Endometrial microvascular endothelial cells (primary cell): ENCODE data around the gene DISC1. TPM values are rescaled to one million over a fixed set of nuclear protein-coding genes. Genes with fewer than 3 reads are reported as not detected.
"Not testable (repeated sequence)": the region's sequence is repeated elsewhere in the genome, so short reads cannot be mapped to it uniquely, and the experiment has no call there.

Source experiments
- in situ Hi-C: cut with HindIII; loops from 2 replicates; pipeline ENCODE4 v1.10.0; 2017; ENCODE audit warnings: low sequenced_read_pairs, low pct_unique_long_range_greater_than_20kb; ENCODE audit errors: inconsistent ontology term
- total RNA-seq: library from RNA; depleted of rRNA; stranded (reverse); fragments of >200 nt; gene quantifications from one replicate; pipeline ENCODE4 v1.2.3, GENCODE V29; 2015; ENCODE audit errors: inconsistent ontology term

Gene DISC1
- total RNA-seq, 1 donor from 2014 or later: 6.4 TPM

DNA sequence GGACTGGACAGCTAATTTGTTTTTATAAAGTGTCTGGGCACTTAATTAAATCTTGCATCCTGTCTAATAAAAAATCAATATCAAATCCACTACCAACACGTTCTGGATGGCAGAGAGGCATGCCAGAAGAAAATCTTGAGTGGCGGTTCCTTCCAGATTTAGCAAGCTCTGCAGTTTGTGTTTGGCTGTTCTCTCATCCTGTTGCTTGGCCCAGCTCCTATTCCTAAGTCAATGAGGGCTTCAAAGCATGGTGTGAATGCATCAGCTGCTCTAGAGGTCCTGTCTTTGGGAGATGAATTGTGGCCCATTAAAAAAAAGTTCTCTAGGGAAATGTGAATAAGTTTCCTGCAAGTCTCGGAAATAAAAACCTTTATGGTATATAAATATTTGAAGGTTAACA is 90.3 kb downstream of the DISC1 start:
- in situ Hi-C loops: no loop called here

DNA sequence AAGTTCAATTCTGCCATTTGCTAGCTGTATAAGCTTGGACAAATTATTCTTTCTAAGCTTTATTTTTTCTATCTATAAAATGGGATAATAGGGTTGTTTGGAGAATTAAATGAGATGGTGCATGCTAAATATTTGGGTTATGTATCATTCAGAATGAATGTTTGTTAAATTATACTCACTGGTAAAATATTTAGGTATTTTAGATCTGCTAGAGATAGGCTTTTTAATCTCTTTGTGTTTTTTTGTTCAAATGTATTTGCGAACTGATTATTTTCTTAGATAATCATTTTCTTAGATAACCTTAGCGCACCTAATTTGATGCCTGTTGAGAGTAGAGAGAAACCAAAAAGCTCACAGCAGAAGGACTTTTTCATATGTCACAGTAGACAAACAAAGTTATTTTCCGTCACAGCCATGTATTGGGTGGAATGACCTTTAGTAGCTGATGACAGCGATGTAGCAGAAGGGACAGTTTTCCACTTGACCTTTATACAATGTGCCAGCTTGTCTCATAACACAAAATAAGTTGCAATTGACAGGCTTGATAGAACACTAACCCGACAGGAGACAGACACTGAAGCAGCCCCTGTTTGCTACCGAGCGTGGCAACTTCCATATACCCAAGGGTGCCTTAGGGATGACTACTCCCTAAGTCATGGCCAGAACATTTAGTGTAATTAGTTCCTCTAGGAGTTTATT is 93.0 kb downstream of the DISC1 start:
- in situ Hi-C loops: no loop called here

DNA sequence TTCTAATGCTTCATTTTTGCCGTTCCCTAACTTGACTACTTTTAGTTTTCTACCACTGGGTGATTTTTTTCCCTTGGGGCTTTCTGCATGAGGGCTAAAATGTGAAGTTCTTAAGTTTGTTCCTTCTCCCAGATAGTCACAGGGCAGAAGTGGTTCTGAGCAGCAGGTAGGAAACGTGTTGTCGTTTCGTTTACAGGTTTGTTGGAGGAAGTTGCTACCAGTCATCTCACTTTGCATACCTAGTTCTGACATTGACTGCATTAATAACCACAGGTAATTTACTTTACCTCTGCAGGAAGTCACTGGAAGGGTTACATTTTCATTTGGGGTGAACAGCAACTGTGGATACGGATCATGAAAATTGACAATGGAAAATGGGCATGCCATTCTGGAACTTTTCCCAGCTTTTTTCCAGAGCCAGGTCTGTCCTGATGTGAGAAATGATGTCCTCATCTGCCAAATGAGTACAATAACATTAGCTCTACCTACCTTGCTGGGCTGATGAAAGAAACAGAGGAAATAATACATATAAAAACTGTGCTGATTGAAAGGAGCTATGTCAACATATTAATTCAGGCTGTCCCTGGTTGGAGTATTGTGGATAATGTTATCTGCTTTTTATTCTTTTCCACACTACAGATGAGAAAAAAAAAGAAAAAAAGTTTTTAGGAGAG is 94.2 kb downstream of the DISC1 start:
- in situ Hi-C loops: no loop called here

DNA sequence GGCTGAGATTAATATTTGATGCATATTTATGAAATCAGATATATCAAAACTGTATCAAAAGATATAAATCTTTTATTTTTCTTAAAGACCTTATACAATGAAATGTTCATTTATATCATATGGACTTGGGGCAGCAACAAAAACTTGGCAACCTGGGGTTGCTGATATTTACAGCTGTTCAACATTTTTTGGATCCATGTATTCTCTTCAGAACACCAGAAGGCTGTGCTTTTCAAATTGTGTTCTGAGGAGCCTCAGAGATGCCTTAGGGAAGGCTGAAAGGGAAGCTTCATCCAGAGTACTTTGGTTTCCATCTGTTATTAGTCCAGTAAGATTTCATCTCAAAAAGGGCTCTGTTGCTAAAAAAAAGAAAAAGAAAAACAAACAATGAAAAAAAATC is 94.8 kb downstream of the DISC1 start:
- in situ Hi-C loops: no loop called here

DNA sequence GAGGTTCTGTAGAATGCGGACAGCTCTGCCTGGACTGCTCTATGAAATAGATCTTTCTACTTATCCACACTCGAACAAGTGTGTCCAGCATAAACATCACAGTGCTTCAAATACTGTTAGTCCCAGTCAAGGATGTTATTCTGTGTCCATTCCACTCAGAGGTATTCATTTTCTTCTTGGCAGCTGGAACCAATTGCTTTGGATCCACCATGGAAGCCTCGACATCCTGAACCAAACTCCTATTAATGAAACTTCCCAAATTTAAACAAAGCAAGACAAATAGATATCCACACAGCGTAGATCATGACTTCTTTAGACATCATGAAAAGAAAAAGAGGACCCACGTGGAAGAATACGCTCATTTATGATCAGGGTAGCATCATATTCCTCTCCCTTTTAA is 95.8 kb downstream of the DISC1 start:
- in situ Hi-C loops: no loop called here

DNA sequence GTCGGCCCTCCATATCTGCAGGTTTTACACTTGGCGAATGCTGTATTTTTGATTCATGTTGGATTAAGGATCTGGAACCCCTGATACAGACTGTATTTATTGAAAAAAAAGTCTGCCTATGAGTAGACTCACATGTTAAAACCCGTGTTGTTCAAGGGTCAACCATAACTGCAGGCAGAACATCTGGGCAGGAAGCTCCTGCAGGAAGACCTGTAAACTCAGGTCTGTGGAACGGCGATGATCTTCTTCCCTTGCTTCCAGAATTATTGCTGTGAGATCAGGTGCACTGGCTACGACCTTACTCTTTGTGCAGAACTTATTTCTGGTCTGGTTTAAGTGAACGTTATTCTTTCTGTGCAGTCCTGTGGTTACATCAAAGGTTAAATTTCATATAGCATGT is 96.6 kb downstream of the DISC1 start:
- in situ Hi-C loops: no loop called here

DNA sequence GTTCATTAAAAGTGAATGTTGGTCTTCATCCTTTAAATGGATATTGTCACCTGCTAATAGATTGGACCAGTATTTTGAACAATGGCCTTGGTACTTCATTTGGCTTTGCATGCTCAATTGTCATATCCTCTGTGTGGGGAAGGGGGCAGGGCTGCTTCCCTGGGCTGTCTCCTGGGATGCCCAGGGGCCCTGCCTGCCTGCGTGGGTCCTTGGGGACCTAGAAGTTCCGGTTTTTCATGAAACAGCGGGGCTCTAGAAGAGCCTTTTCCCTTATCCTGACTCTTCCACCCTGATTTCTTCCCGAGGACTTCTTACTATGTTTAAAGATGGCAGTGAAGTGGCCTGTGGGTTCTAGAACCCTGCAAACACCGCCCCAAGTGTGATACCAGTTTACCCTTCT is 97.5 kb downstream of the DISC1 start:
- in situ Hi-C loops: no loop called here

DNA sequence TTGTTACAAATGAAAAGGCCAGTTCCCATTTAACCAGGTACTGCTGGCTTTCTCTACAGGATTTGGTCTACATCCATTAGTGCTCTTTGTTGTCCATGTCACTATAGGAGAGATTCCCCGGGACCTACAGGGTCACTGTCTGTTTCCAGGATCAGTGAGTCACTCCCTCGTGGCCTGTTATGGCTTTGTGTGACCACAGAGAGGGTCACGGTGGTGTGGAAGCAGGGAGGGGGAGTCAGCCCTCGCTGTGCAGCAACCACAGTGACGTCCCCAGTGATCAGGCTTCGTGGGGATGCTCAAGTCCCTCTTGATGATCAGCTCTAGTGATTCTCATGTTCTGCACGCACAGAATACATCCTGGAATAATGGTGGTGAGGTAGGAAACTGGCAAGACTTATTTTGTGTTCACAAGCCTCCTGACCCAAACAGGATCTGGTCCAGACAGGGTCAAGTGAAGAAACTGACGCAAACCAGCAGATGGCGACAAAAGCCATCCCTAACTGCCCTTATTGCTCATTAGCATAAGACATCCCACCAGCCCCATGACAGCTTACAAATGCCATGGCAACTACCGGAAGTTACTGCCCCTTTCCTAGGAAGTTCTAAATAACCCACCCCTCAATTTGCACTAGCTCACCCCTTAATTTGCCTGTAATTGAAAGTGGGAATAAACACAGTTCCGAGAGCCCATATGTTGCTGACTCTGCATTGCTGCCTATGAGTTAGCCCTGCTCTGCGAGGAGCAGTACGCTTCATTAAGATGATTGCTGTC is 98.5 kb downstream of the DISC1 start:
- in situ Hi-C loops: no loop called here

DNA sequence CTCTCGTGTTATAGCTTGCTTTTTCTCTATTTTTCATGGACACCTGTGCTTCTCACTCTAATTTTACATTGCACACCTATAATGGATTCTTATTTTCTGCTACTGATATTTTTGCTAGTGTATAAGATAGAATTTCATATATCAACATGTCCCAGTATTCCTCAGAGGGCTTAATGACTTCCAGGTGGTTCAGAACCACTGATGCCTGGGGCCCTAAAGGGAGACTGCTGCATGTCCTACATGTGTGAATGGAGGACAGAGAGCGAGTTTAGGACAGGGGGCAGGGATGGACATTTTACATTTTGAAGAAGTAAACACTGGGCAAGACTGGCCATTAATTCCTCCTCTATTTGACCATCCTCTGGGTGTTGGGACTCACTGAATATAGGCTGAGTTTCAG is 100.6 kb downstream of the DISC1 start:
- in situ Hi-C loops: no loop called here

DNA sequence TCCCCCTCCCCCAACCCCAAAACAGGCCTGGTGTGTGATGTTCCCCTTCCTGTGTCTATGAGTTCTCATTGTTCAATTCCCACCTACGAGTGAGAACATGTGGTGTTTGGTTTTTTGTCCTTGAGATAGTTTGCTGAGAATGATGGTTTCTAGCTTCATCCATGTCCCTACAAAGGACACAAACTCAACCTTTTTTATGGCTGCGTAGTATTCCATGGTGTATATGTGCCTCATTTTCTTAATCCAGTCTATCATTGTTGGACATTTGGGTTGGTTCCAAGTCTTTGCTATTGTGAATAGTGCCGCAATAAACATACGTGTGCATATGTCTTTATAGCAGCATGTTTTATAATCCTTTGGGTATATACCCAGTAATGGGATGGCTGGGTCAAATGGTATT is 102.4 kb downstream of the DISC1 start:
- in situ Hi-C loops: not testable (repeated sequence)

DNA sequence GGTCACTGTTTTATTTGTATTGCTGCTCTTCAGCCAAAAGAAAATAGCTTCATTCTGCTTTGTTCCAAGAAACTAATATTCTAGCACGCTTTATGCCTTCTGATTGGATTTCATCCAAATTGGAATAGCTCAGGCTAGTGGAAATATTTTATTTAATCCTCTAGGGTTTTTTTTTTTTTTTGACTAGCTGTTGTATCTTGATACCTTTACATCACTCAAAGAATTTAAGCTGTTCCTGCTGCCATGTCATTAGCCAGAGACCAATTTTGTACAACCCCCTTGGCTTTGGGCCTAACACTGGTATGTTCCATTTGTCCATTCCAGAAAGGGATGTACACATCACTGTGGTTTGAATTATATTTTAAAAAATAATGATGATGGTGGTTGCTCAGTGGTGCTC is 103.0 kb downstream of the DISC1 start:
- in situ Hi-C loops: no loop called here

DNA sequence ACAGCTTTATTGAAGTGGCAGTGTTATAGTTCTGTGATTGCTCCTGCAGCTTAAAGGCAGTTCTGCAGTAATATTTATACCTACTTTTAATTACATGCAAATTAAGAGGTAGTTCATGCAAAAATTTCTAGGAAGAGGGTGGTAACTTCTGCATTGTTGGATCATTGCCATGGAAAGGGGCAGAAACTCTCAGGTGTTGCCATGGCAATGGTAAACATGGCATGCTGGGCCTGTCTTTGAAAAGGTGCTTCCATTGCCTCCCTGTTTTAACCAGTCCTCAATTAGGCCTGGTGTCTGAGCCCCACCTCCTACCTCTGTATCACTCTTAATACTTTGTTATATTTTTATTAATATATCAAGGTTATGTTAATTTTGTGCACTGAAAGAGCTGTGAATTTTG is 104.7 kb downstream of the DISC1 start:
- in situ Hi-C loops: no loop called here

DNA sequence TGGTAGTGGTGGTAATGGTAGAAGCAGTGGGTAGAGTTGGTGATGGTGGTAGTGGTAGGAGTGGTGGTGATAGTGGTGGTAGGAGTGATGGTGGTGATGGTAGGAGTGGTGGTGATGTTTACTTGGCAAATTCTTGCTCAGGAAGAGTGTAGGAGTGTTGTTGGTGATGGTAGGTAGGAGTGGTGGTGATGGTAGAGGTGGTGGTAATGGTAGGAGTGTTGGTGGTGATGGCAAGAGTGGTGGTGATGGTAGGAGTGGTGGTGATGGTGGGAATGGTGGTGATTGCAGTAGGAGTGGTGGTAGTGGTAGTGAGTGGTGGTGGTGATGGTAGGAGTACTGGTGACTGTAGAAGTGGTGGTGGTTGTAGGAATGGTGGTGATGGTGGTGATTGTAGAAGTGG is 106.5 kb downstream of the DISC1 start:
- in situ Hi-C loops: no loop called here

DNA sequence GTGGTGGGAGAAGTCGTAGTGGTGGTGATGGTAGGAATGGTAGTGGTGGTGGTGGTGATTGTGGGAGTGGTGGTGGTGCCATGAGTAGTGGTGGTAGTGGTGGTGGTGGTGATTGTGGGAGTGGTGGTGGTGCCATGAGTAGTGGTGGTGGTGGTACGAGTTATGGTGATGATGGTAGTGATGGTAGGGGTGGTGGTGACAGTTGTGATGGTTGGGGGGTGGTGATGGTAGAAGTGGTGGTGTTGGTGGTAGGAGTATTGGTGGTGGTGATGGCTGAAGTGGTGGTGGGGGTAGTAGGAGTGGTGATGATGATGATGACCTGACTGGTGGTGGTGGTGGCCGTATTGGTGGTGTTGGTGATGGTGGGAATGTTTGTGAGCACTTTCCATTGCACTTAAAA is 107.1 kb downstream of the DISC1 start:
- in situ Hi-C loops: no loop called here

DNA sequence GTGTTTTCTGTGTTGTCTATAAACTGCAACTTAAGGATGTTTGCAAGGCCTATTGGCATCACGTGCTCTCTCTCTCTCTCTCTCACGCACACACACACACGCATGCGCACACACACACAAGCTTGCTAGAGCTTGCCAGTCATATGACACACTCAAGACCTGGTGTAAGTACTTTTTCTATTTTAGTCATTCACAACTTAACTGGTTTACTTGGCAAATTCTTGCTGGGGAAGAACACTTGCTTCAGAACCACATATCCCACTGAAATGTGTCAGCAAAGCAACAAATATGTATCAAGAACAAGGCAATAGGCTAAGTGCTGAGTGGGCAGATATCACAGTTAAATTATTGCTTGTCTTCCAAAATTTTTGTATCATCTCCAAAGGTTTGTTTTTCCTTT is 107.8 kb downstream of the DISC1 start:
- in situ Hi-C loops: no loop called here

DNA sequence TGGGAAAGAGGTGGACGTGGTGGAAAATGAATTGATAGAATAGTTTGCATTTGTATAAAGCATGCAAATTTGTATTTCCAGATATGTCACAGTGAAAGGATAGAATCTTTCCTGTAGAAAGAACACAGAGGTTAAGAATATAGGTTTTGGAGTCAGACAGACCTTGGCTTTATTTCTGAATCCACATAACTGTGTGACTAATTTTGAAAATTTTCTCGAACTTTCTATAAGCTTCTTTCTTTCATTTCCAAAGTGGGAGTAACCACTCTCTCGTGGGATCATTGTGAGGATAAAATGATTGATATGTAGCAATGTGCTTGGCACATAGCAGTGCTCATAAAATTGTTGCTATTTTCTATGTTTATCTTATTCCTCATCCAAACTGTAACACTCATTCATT is 108.8 kb downstream of the DISC1 start:
- in situ Hi-C loops: no loop called here

DNA sequence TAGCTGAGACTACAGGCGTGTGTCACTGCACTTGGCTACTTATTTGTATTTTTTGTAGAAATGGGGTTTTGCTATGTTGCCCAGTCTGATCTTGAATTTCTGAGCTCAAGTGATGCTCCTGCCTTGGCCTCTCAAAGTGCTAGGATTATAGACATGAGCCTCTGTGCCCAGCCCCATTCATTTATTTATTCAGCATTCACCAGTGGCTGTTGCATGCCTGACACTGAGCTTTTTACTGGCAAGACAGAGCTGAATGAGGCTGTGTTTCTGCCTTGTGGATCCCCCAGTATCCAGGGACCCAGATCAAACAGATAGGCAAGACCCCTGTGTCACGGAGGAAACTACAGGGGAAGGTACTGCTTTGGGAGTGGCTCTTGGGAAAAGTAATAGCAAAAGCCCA is 109.4 kb downstream of the DISC1 start:
- in situ Hi-C loops: no loop called here

DNA sequence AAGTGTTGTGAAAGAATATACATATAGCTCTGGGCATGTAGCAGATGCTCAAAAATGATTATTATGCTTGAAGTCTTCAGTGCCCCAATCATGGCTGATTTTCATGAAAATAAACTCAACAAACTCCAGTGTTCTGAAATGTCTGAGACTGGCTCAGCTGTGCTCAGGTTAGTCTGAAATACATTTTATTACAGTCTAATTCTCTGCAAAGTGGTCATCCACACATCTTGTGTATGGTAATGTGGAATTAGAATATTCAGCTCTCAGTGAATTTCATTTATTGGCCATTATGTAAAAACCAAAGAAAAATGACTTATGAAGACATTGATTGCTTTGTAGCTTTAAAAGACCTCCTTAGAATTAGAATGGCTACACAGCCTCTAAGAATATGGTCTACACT is 109.9 kb downstream of the DISC1 start:
- in situ Hi-C loops: no loop called here

DNA sequence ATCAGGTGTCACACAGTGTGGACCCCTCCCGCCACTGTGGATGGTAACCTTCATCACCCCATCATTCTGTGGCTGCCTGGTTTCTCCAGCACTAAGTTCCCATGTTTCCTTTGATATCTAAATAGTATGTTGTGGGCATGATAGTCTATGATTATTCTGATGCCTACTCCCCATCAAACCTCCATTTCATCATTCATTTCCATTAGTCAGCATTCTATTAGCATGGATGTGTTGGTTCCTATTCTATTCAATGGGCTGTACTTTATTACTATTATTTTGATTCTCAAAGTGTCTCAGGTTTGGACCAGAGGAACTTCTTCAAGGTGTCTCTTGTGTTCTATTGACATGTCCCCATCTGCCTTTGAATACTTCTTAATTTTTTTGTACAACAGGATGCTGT is 112.0 kb downstream of the DISC1 start:
- in situ Hi-C loops: no loop called here

DNA sequence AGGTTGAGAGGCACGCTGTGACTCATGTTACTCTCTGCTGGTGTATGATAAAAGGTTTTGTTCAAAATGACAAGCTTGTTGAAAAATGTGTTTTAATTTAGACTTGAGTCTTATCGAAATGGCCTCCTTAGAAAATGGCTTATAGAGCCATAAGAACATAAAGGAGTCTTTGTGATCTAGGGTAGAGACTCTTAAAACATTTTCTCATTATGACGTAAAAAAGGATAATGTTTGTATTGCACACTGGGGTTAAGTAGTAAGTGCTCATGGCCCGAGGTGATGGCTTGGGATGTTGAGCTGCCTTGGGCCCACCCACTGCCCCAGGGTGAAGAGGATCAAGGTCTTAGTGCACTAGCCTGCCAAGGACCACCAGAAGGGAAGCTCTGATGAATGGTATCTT is 117.4 kb downstream of the DISC1 start:
- in situ Hi-C loops: no loop called here
